CD4-positive, alpha-beta T cell (primary cell): ENCODE data around the gene MAP3K8. TPM values are rescaled to one million over a fixed set of nuclear protein-coding genes. Genes with fewer than 3 reads are reported as not detected.

ENCODE experiments used
- ATAC-seq: fragments of 200-7000 bp; cut with Tn5 transposase; one replicate; pipeline ENCODE4 v1.10.0; 2022; ENCODE audit warnings: mild to moderate bottlenecking; ENCODE audit not compliant: poor library complexity
- CTCF ChIA-PET: fragments of 350-600 bp; sonication (Branson Sonifier 250); formaldehyde crosslinking; loops from one replicate; lab custom pipeline; 2021; ENCODE audit warnings: antibody characterized with exemption, inconsistent platforms; lab: Charles Lee
- POLR2A ChIA-PET: fragments of 350-600 bp; sonication (Branson Sonifier 250); formaldehyde crosslinking; loops from one replicate; lab custom pipeline; 2021; ENCODE audit warnings: antibody characterized with exemption, inconsistent platforms; lab: Charles Lee
- DNase-seq, 14 experiments: peaks; one replicate each; pipeline ENCODE4 v3.0.0-alpha.2; 2013 to 2020; ENCODE audit warnings: mixed read lengths in 2 of 14
- H3K27ac ChIP-seq, 2 donors: one replicate each; pipeline versions ENCODE4 v1.5.1 to v1.7.0; 2013; ENCODE audit warnings: low read length in 2 of 2, low read depth in 1 of 2, mild to moderate bottlenecking in 1 of 2
- H3K27me3 ChIP-seq, 2 experiments: 1 replicate in 1 of 2; 2 replicates in 1 of 2; pipeline versions ENCODE4 v1.6.1 to v1.7.0; 2013; ENCODE audit warnings: low read length in 2 of 2, control low read depth in 1 of 2, mild to moderate bottlenecking in 1 of 2, moderate library complexity in 1 of 2; ENCODE audit not compliant: insufficient read depth in 2 of 2, control insufficient read depth in 1 of 2
- H3K36me3 ChIP-seq: one replicate; pipeline ENCODE4 v1.6.1; 2013; ENCODE audit warnings: low read length, control low read depth; ENCODE audit not compliant: insufficient read depth
- H3K4me1 ChIP-seq: one replicate; pipeline ENCODE4 v1.6.1; 2013; ENCODE audit warnings: low read length, control low read depth; ENCODE audit not compliant: insufficient read depth
- H3K4me3 ChIP-seq: one replicate; pipeline ENCODE4 v1.5.1; 2013; ENCODE audit warnings: mild to moderate bottlenecking, low read length, moderate library complexity
- H3K9me3 ChIP-seq, 2 experiments: 1 replicate in 1 of 2; 2 replicates in 1 of 2; pipeline versions ENCODE4 v1.6.1 to v1.7.0; 2013; ENCODE audit warnings: low read length in 2 of 2, mild to moderate bottlenecking in 2 of 2, control low read depth in 1 of 2, moderate library complexity in 1 of 2; ENCODE audit not compliant: control insufficient read depth in 1 of 2, insufficient read depth in 1 of 2
- H3K27ac Mint-ChIP-seq: one replicate; pipeline ENCODE4 v1.8.0; 2020; ENCODE audit warnings: mixed read lengths
- H3K27me3 Mint-ChIP-seq: one replicate; pipeline ENCODE4 v1.8.0; 2021; ENCODE audit warnings: mixed read lengths
- H3K36me3 Mint-ChIP-seq: one replicate; pipeline ENCODE4 v1.8.0; 2021; ENCODE audit warnings: low read depth, mixed read lengths
- H3K4me1 Mint-ChIP-seq: one replicate; pipeline ENCODE4 v1.8.0; 2021; ENCODE audit warnings: low read depth, mixed read lengths
- H3K4me3 Mint-ChIP-seq: one replicate; pipeline ENCODE4 v1.8.0; 2020; ENCODE audit warnings: mild to moderate bottlenecking, mixed read lengths
- H3K9me3 Mint-ChIP-seq: one replicate; pipeline ENCODE4 v1.8.0; 2020; ENCODE audit warnings: mixed read lengths
- CTCF ChIP-seq: fragments of 200-600 bp; IDR thresholded peaks from one replicate; pipeline ENCODE4 v1.8.0; 2022; ENCODE audit warnings: antibody characterized with exemption, mild to moderate bottlenecking
- intact Hi-C, 2 experiments: fragments of 100-400 bp; cut with DNase I in 1 of 2; cut with micrococcal nuclease in 1 of 2; formaldehyde crosslinking; loops; one replicate each; pipeline versions ENCODE4 v1.15.1 to v1.9.0; 2023 to 2025; cut with DNase I, micrococcal nuclease
- total RNA-seq, 174 experiments: library from RNA in 2 of 174; stranded (reverse) in 2 of 174; gene quantifications; one replicate each; pipeline ENCODE4 v1.2.3 and lab custom pipeline; 2021 to 2026

The MAP3K8 gene
- total RNA-seq, 2 experiments from 2014 or later = 27.3 to 28.9 TPM

GRCh38 chr10:30481603-30482002, 47.6 kb downstream of the MAP3K8 start:
- H3K27ac Mint-ChIP-seq = no peak overlapping the region
- no peak overlapping the region for H3K4me3 Mint-ChIP-seq
- POLR2A ChIA-PET = no interaction called here

GRCh38 chr10:30488316-30488715, 54.3 kb downstream of the MAP3K8 start:
- no peaks in the 10 kb centered on the region for H3K36me3 Mint-ChIP-seq
- peaks cover 7% of the 10 kb centered on the region for H3K27me3 Mint-ChIP-seq
- TF ChIP-seq CTCF = no peak
- intact Hi-C loops = no loop called here
- DNase-seq = no peak
- Histone ChIP-seq H3K36me3 (no peaks in the 10 kb centered on the region), H3K27ac (no peak overlapping the region), H3K4me3 (no peak overlapping the region), H3K27me3 (no peaks in the 10 kb centered on the region), H3K4me1 (peaks cover 29% of the 10 kb centered on the region), H3K9me3 (no peaks in the 10 kb centered on the region)
- H3K4me1 Mint-ChIP-seq = peaks cover 19% of the 10 kb centered on the region
- H3K4me3 Mint-ChIP-seq = no peak overlapping the region
- H3K27ac Mint-ChIP-seq = no peak overlapping the region
- POLR2A ChIA-PET = interaction anchor here (1.1 kb wide), 1 partner anchor 10 kb away, joined by 6 read pairs; no protein-coding TSS in a partner anchor
- CTCF ChIA-PET = no interaction called here
- ATAC-seq = no peak
- H3K9me3 Mint-ChIP-seq = no peaks in the 10 kb centered on the region

More at GRCh38 chr10:30481603-30482002, 47.6 kb downstream of the MAP3K8 start:
- intact Hi-C loops = no loop called here
- Mint-ChIP-seq H3K36me3 (no peaks in the 10 kb centered on the region), H3K27me3 (no peaks in the 10 kb centered on the region), H3K9me3 (peaks cover 3% of the 10 kb centered on the region), H3K4me1 (no peaks in the 10 kb centered on the region)
- no peak overlapping the region for H3K27ac ChIP-seq
- DNase-seq (no peak), ATAC-seq (no peak)
- H3K27me3 ChIP-seq = no peaks in the 10 kb centered on the region
- no peaks in the 10 kb centered on the region for H3K9me3 ChIP-seq
- CTCF ChIA-PET = interaction anchor here (0.5 kb wide), 1 partner anchor 10 kb away, joined by 3 read pairs; no protein-coding TSS in a partner anchor
- H3K4me3 ChIP-seq = no peak overlapping the region
- H3K36me3 ChIP-seq = no peaks in the 10 kb centered on the region
- TF ChIP-seq CTCF = no peak
- no peaks in the 10 kb centered on the region for H3K4me1 ChIP-seq

GRCh38 chr10:30489346-30489745, 55.4 kb downstream of the MAP3K8 start:
- Histone ChIP-seq H3K27ac (no peak overlapping the region), H3K27me3 (no peaks in the 10 kb centered on the region), H3K4me3 (no peak overlapping the region), H3K36me3 (no peaks in the 10 kb centered on the region), H3K4me1 (peaks cover 35% of the 10 kb centered on the region), H3K9me3 (no peaks in the 10 kb centered on the region)
- CTCF ChIA-PET = no interaction called here
- H3K4me3 Mint-ChIP-seq = no peak overlapping the region
- peaks cover 27% of the 10 kb centered on the region for H3K4me1 Mint-ChIP-seq
- no peak for TF ChIP-seq CTCF
- H3K27ac Mint-ChIP-seq = no peak overlapping the region
- peaks cover 7% of the 10 kb centered on the region for H3K27me3 Mint-ChIP-seq
- ATAC-seq (no peak), DNase-seq (peak in 2 of 14 experiments; percentile 31 to 50)
- POLR2A ChIA-PET = no interaction called here
- intact Hi-C loops = no loop called here
- no peaks in the 10 kb centered on the region for H3K36me3 Mint-ChIP-seq
- H3K9me3 Mint-ChIP-seq = no peaks in the 10 kb centered on the region
